Activated CD4-positive, alpha-beta T cell treated with anti-CD3 and anti-CD28 coated beads, Interleukin-2, amount 50 U/mL, for 4 hours (primary cell): Measurements from ENCODE around the gene MTMR6.
A peak's percentile ranks its signal among the peaks of the same experiment; 100 is the strongest.
"Not testable (repeated sequence)": the region's sequence is repeated elsewhere in the genome, so short reads cannot be mapped to it uniquely, and the experiment has no call there.

ENCODE experiments used
- DNase-seq, 2 experiments: peaks; one replicate each; pipeline ENCODE4 v3.0.0-alpha.2; 2020

Gene MTMR6

GRCh38 chr13:25286969-25287961 is at the start of gene MTMR6:
Gene MTMR6 (minus strand): TSS chr13:25287488. CDS start chr13:25287247, 241 bp downstream.
- DNase-seq = peak; percentile 91 to 94

GRCh38 chr13:25335856-25336255 is 48.6 kb upstream of the MTMR6 start:
- DNase-seq = no peak

- no peak for DNase-seq
Measured at GRCh38 chr13:25330541-25330940, 43.3 kb upstream of the MTMR6 start.

- no peak for DNase-seq
Measured at GRCh38 chr13:25329706-25330105, 42.4 kb upstream of the MTMR6 start.

GRCh38 chr13:25324100-25324499 is 36.8 kb upstream of the MTMR6 start:
- no peak for DNase-seq

GRCh38 chr13:25319771-25320170 is 32.5 kb upstream of the MTMR6 start:
- DNase-seq = no peak

GRCh38 chr13:25318946-25319345 is 31.7 kb upstream of the MTMR6 start:
- not testable (repeated sequence) for DNase-seq

GRCh38 chr13:25310891-25311290 is 23.6 kb upstream of the MTMR6 start:
- no peak for DNase-seq

GRCh38 chr13:25306671-25307464 is 19.6 kb upstream of the MTMR6 start:
- DNase-seq = no peak

GRCh38 chr13:25302121-25302520 is 14.8 kb upstream of the MTMR6 start:
- no peak for DNase-seq

- DNase-seq = peak; percentile 88 to 90
Measured at GRCh38 chr13:25301347-25302113, 14.2 kb upstream of the MTMR6 start, which contains the start of gene NUP58. Gene NUP58 (plus strand): TSS chr13:25301625. CDS start chr13:25301774, 149 bp downstream.

GRCh38 chr13:25300861-25301346 is 13.6 kb upstream of the MTMR6 start:
- peak in 1 of 2 experiments; percentile 17 for DNase-seq

- no peak for DNase-seq
Measured at GRCh38 chr13:25295701-25296100, 8.4 kb upstream of the MTMR6 start.

- no peak for DNase-seq
Measured at GRCh38 chr13:25295228-25295627, 7.9 kb upstream of the MTMR6 start.

- no peak for DNase-seq
Measured at GRCh38 chr13:25292301-25292700, 5.0 kb upstream of the MTMR6 start.

GRCh38 chr13:25291691-25292090 is 4.4 kb upstream of the MTMR6 start:
- no peak for DNase-seq

- DNase-seq = no peak
Measured at GRCh38 chr13:25288966-25289365, 1.7 kb upstream of the MTMR6 start.

- peak in 1 of 2 experiments; percentile 10 for DNase-seq
Measured at GRCh38 chr13:25286308-25286968, 850 bp downstream of the MTMR6 start.

- no peak for DNase-seq
Measured at GRCh38 chr13:25281935-25282332, 5.4 kb downstream of the MTMR6 start.

- no peak for DNase-seq
Measured at GRCh38 chr13:25281193-25281934, 5.9 kb downstream of the MTMR6 start.

- no peak for DNase-seq
Measured at GRCh38 chr13:25280396-25280795, 6.9 kb downstream of the MTMR6 start.
